Psoas muscle (tissue), 8 donors: ENCODE results near the gene AP2A1. TPM values are rescaled to one million over a fixed set of nuclear protein-coding genes. Genes with fewer than 3 reads are reported as not detected.

Experiments used
- ATAC-seq, 4 donors: fragments of 200-7000 bp; cut with Tn5 transposase; one replicate each; pipeline ENCODE4 v1.9.1; 2020; ENCODE audit warnings: moderate library complexity in 3 of 4, mild to moderate bottlenecking in 2 of 4
- DNase-seq, 2 donors: peaks; one replicate each; pipeline ENCODE4 v3.0.0-alpha.2; 2020
- H3K27ac ChIP-seq: fragments of 200-600 bp; one replicate; pipeline ENCODE4 v1.8.0; 2022
- H3K27me3 ChIP-seq, 3 donors: fragments of 200-600 bp in 1 of 3; one replicate each; pipeline versions ENCODE4 v1.6.1 to v1.8.0; 2013 to 2022; ENCODE audit warnings: low read length in 2 of 3, mild to moderate bottlenecking in 2 of 3, moderate library complexity in 1 of 3; ENCODE audit not compliant: insufficient read depth in 3 of 3
- H3K36me3 ChIP-seq, 2 donors: fragments of 200-600 bp in 1 of 2; one replicate each; pipeline versions ENCODE4 v1.6.1 to v1.8.0; 2013 to 2022; ENCODE audit warnings: low read depth in 1 of 2, mild to moderate bottlenecking in 1 of 2, moderate library complexity in 1 of 2; ENCODE audit not compliant: insufficient read depth in 1 of 2
- H3K4me1 ChIP-seq: fragments of 200-600 bp; one replicate; pipeline ENCODE4 v1.8.0; 2022
- H3K4me3 ChIP-seq: fragments of 200-600 bp; one replicate; pipeline ENCODE4 v1.8.0; 2022; ENCODE audit warnings: mild to moderate bottlenecking
- H3K9me3 ChIP-seq: fragments of 200-600 bp; one replicate; pipeline ENCODE4 v1.8.0; 2022
- WGBS, 3 donors: extraction: QIAGEN DNeasy Blood & Tissue Kit; methylation state at CpG; one replicate each; pipeline versions ENCODE4 v1.1.6 to v1.1.7; 2013; 5-methylcytosine and 5-hydroxymethylcytosine counted together
- intact Hi-C, 2 donors: fragments of 100-400 bp; cut with DNase I; formaldehyde crosslinking; loops; one replicate each; pipeline versions ENCODE4 v1.11.0 to v1.14.2; 2022
- polyA plus RNA-seq, 3 donors: library from polyadenylated mRNA; stranded (reverse); fragments of 200-250 nt; gene quantifications; one replicate each; pipeline ENCODE4 v1.2.3, GENCODE V29; 2013
- total RNA-seq, 4 donors: library from RNA; stranded (reverse); fragmentation: NEBNext Ultra II Directional in 2 of 4; extraction: Animal tissue kit (Norgen Biotek cat#: 25700) in 2 of 4; gene quantifications; one replicate each; pipeline versions ENCODE4 v1.2.1 to v1.2.4, GENCODE V29; 2021 to 2023
- TF ChIP-seq, protein P1 (sequence below): fragments of 200-600 bp; IDR thresholded peaks from one replicate; pipeline ENCODE4 v1.8.0; 2022; ENCODE audit warnings: antibody characterized with exemption
- donor health status: healthy with polysubstance abuse.
- donor health status: DM: no; HTN: no; CAD: no; lungs with moderate emphysema.
- donor health status: Bipolar disorder and iron deficiency.
- donor health status: healthy.
- donor health status: DM: yes; HTN: yes; CAD: no.
- donor health status: DM: no; HTN: no; CAD: no.
- donor health status: DM: no; HTN: no; CAD: no.
- donor health status: DM: yes; HTN: yes; CAD: no.

AP2A1 gene
- total and polyA plus RNA-seq, 7 donors = 58.2 to 102 (median 81.0) TPM

DNA sequence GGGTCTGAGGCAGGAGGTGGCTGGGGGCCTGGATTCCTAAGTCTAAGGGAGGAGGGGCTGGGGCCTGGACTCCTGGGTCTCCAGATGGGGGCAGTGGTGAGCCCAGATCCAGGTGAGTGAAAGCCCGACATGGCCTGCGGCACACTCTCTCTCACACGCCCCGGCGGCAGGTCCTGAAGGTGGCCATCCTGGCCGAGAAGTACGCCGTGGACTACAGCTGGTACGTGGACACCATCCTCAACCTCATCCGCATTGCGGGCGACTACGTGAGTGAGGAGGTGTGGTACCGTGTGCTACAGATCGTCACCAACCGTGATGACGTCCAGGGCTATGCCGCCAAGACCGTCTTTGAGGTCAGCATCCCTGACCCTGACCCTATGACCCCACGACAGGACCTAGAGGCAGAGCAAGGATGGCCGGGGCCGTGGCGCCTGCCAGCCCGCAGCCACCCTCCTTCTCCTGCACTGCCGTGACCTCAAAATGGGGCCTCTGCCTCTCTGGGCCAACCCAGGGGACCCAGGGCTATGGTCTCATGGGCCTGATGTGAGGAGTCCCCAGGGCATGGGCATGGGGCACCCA lies 33.1 kb downstream of the AP2A1 start:
- no peaks in the 10 kb centered on the region for H3K27me3 ChIP-seq
- peaks cover 0 to 88% of the 10 kb centered on the region in 2 donors for H3K36me3 ChIP-seq
- H3K27ac ChIP-seq = no peak overlapping the region
- no peak for ATAC-seq
- intact Hi-C loops = loop anchor here (5.0 to 10.0 kb wide), 3 partner anchors 33 to 115 kb away; partner anchors contain the start of genes ADM5 (in 1 of the 2) and AP2A1 (in 1 of the 2)
- H3K4me1 ChIP-seq = no peaks in the 10 kb centered on the region
- no peak for DNase-seq
- WGBS, 3 donors = 93 to 94% (median 94%) methylated on average over 20 to 25 of the region's 25 CpGs
- TF ChIP-seq, protein P1, sequence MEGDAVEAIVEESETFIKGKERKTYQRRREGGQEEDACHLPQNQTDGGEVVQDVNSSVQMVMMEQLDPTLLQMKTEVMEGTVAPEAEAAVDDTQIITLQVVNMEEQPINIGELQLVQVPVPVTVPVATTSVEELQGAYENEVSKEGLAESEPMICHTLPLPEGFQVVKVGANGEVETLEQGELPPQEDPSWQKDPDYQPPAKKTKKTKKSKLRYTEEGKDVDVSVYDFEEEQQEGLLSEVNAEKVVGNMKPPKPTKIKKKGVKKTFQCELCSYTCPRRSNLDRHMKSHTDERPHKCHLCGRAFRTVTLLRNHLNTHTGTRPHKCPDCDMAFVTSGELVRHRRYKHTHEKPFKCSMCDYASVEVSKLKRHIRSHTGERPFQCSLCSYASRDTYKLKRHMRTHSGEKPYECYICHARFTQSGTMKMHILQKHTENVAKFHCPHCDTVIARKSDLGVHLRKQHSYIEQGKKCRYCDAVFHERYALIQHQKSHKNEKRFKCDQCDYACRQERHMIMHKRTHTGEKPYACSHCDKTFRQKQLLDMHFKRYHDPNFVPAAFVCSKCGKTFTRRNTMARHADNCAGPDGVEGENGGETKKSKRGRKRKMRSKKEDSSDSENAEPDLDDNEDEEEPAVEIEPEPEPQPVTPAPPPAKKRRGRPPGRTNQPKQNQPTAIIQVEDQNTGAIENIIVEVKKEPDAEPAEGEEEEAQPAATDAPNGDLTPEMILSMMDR = no peak
- no peak overlapping the region for H3K4me3 ChIP-seq
- no peaks in the 10 kb centered on the region for H3K9me3 ChIP-seq

DNA sequence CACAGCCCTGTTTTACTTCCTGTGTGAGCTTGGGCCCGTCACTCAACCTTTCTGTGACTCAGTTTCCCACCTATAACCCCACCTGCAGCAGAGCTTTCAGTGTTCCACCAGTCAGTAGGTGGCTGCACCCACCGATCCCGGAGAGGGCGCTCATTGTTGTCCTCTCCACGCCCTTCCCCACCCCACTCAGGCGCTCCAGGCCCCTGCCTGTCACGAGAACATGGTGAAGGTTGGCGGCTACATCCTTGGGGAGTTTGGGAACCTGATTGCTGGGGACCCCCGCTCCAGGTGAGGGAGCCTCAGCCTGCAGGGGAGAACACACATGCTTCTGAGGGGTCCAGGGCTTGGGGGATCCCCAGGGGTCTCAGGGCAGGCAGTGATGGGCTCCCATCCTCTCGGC lies 34.0 kb downstream of the AP2A1 start:
- TF ChIP-seq, protein P1 = no peak
- no peak for DNase-seq
- H3K9me3 ChIP-seq = no peaks in the 10 kb centered on the region
- no peaks in the 10 kb centered on the region for H3K27me3 ChIP-seq
- no peak for ATAC-seq
- intact Hi-C loops = loop anchor here (5.0 to 10.0 kb wide), 3 partner anchors 33 to 116 kb away; partner anchors contain the start of genes ADM5 (in 1 of the 2) and AP2A1 (in 1 of the 2)
- WGBS, 3 donors = 95 to 96% (median 96%) methylated on average over 10 of the region's 10 CpGs
- H3K4me1 ChIP-seq = no peaks in the 10 kb centered on the region
- no peak overlapping the region for H3K27ac ChIP-seq
- H3K4me3 ChIP-seq = no peak overlapping the region
- peaks cover 0 to 85% of the 10 kb centered on the region in 2 donors for H3K36me3 ChIP-seq

DNA sequence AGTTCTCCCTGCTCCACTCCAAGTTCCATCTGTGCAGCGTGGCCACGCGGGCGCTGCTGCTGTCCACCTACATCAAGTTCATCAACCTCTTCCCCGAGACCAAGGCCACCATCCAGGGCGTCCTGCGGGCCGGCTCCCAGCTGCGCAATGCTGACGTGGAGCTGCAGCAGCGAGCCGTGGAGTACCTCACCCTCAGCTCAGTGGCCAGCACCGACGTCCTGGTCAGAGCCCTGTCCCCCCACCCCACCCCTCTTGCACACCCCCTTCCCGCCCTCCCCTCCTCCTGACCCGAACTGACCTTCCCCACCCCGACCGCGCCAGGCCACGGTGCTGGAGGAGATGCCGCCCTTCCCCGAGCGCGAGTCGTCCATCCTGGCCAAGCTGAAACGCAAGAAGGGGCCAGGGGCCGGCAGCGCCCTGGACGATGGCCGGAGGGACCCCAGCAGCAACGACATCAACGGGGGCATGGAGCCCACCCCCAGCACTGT lies 34.6 kb downstream of the AP2A1 start:
- DNase-seq = peak in 1 of 2 donors; percentile 56
- ATAC-seq = no peak
- Histone ChIP-seq H3K4me1 (no peaks in the 10 kb centered on the region), H3K27me3 (no peaks in the 10 kb centered on the region), H3K4me3 (peak overlapping the region; percentile 38), H3K9me3 (no peaks in the 10 kb centered on the region), H3K36me3 (peaks cover 0 to 85% of the 10 kb centered on the region in 2 donors), H3K27ac (no peak overlapping the region)
- intact Hi-C loops = loop anchor here (5.0 to 10.0 kb wide), 3 partner anchors 34 to 117 kb away; partner anchors contain the start of genes ADM5 (in 1 of the 2) and AP2A1 (in 1 of the 2)
- TF ChIP-seq, protein P1 = no peak
- WGBS, 3 donors = 65 to 77% (median 75%) methylated on average over 32 of the region's 32 CpGs

DNA sequence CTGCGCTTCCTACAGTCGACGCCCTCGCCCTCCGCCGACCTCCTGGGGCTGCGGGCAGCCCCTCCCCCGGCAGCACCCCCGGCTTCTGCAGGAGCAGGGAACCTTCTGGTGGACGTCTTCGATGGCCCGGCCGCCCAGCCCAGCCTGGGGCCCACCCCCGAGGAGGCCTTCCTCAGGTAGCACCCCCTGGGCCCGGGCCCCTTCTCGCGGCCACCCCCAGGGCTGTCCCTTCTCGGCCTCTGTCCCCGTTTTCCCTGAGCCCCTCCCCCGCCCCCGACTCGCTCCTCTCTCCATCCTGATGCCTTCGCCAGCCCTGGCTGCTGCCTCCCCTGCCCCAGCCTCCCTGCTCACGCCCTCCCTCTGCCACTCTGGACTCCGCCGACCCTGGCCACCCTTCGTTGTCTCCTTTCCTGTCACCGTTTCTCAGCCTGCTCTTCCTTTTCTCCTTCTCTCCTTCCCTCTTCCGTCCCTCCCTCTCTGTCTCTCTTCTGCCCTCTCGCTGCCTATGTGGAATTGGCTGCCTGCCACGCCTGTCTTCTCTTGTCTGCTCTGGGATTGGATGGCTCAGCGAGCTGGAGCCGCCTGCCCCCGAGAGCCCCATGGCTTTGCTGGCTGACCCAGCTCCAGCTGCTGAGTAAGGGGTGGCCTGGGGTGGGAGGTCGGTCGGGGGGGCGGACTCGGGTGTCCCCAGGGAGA lies 35.3 kb downstream of the AP2A1 start:
- H3K4me3 ChIP-seq = peak overlapping the region; percentile 38
- H3K27ac ChIP-seq = peak overlapping the region; percentile 41
- TF ChIP-seq, protein P1 = peak; percentile 19
- WGBS, 3 donors = 27 to 42% (median 40%) methylated on average over 21 to 38 of the region's 38 CpGs
- no peaks in the 10 kb centered on the region for H3K4me1 ChIP-seq
- ATAC-seq (peak; percentile 76 to 89 (median 82)), DNase-seq (peak; percentile 94 to 96)
- no peaks in the 10 kb centered on the region for H3K27me3 ChIP-seq
- intact Hi-C loops = loop anchor here (5.0 to 10.0 kb wide), 3 partner anchors 35 to 117 kb away; partner anchors contain the start of genes ADM5 (in 1 of the 2) and AP2A1 (in 1 of the 2)
- no peaks in the 10 kb centered on the region for H3K9me3 ChIP-seq
- H3K36me3 ChIP-seq = peaks cover 0 to 85% of the 10 kb centered on the region in 2 donors
